Activated gamma-delta T cell treated with anti-CD3 and anti-CD28 coated beads, Interleukin-2, amount 50 U/mL, for 16 hours (primary cell): ENCODE measurements around the gene NUDT19.
"Not testable (repeated sequence)": the region's sequence is repeated elsewhere in the genome, so short reads cannot be mapped to it uniquely, and the experiment has no call there.

Experiments used
- DNase-seq: peaks from one replicate; pipeline ENCODE4 v3.0.0-alpha.2; 2020; ENCODE audit warnings: low read depth

NUDT19 gene

GRCh38 chr19:32691291-32691951 lies at the start of gene NUDT19:
TSS of gene NUDT19 (plus strand) at chr19:32691821. CDS start at chr19:32691961, 140 bp downstream.
- peak; percentile 58 for DNase-seq

DNA sequence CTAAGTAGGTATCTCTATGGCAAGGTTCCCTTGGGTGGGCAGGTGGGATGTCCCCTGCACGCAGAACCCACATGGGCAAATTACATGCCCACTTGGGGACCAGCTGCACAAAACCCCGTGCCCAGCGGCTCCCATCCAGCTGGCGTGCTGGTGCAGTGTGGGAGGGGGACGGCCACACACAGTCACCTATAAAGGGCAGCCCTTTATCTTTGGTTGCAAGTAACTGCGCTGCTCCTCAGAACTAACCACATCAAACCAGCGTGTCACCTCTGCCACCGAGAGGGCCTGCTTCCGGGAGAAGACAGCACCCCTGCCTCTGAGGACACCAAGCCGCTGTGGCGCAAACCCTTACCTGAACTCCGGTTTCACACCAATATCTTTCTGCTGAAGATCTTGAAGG lies 48.9 kb upstream of the NUDT19 start:
- peak; percentile 52 for DNase-seq

GRCh38 chr19:32646556-32646955 lies 45.1 kb upstream of the NUDT19 start:
- no peak for DNase-seq

DNA sequence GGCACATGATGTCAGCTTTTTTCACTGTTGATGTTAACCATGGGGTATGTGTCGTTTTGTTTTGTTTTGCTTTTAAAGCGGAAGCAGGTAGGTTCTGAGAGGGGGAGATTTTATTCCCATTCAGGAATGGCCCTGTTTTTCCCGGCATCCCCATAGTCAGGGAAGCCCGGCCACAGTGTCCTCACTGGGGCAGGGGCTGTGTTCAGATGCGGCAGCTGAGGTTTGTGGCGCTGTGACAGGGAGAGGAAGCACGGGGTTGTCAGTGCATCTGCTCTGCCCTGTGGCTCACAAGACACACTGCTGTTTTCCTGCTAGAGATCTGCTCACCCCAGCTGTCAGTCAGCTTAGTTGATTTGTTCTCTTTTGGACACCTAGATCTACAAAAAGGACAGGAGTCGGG lies 44.3 kb upstream of the NUDT19 start:
- DNase-seq = no peak

DNA sequence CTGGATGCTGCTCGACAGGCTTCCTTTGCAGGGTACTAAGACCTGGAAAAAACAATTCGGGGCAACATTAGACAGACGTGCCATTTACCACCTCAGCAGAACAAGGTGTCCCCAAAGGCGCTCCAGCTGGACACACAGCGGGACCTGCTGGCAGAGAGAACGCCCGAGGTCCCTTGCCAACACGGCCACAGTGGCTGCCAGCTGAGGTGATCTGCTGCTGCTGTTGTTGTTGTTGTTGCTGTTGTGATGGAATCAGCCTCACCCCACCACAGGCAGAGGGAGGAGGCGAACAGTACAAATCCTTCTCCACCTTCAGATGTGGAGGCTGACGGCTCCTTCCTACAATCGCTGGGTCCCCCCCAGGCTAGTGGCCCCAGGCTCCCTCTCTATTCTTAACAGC lies 41.9 kb upstream of the NUDT19 start:
- no peak for DNase-seq

DNA sequence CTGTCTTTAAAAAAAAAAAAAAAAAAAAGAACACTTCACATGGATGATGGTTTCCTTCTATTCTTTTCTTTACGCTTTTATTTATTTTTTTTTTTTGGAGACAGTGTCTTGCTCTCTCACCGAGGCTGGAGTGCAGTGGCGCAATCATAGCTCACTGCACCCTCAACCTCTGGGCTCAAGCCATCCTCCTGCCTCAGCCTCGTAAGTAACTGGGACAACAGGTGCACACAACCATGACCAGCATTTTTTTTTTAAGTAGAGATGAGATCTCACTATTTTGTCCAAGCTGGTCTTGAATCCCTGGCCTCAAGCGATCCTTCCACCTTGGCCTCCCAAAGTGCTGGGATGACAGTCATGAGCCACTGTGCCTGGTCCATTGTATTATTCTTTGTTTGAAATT lies 41.0 kb upstream of the NUDT19 start:
- DNase-seq = no peak

GRCh38 chr19:32651729-32652140 lies 39.9 kb upstream of the NUDT19 start:
- DNase-seq = no peak

DNA sequence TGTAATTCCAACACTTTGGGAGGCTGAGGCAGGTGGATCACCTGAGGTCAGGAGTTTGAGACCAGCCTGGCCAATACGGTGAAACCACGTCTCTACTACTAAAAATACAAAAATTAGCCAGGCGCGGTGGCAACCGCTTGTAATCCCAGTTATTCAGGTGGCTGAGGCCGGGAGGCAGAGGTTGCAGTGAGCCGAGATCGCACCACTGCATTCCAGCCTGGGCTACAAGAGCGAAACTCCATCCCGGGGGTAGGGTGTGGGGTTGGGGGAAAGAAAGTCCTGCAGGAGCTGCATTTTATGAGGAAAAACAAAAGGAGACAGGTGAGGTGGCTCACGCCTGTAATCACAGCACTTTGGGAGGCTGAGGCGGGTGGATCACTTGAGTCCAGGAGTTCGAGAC lies 39.3 kb upstream of the NUDT19 start:
- not testable (repeated sequence) for DNase-seq

- DNase-seq = no peak
These were observed 38.6 kb upstream of the NUDT19 start for GRCh38 chr19:32652894-32653598.

DNA sequence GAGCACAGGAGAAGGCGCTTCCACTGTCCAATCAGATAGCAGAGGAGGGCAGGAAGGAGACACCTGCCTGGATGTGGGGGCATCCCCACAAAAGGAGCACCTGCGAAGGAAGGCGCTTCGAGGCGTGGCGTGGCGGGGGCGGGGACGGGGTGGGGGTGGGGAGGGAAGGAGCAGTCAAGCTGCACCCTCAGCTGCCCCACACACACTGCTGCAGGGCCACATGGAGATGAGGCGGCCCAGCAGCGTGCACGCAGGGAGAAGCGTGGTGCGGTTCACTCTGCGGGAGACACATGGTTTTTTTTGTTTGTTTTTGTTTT lies 38.1 kb upstream of the NUDT19 start:
- DNase-seq = no peak

DNA sequence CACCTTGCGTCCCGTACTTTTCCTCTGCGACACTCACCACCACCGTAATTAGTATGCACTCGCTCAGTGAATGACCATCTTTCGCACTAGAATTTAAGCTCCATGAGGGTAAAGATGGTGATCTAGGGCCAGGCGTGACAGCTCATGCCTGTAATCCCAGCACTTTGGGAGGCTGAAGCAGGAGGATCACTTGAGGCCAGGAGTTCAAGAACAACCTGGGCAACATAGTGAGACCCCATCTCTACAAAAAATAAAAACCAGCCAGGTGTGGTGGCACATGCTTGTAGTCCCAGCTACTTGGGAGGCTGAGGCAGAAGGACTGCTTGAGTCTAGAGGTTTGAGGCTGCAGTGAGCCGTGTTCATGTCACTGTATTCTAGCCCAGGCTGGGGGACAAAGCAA lies 35.2 kb upstream of the NUDT19 start:
- not testable (repeated sequence) for DNase-seq

GRCh38 chr19:32658075-32658474 lies 33.5 kb upstream of the NUDT19 start:
- DNase-seq = no peak

GRCh38 chr19:32658527-32658926 lies 33.1 kb upstream of the NUDT19 start:
- DNase-seq = no peak

GRCh38 chr19:32661318-32661717 lies 30.3 kb upstream of the NUDT19 start:
- DNase-seq = no peak

DNA sequence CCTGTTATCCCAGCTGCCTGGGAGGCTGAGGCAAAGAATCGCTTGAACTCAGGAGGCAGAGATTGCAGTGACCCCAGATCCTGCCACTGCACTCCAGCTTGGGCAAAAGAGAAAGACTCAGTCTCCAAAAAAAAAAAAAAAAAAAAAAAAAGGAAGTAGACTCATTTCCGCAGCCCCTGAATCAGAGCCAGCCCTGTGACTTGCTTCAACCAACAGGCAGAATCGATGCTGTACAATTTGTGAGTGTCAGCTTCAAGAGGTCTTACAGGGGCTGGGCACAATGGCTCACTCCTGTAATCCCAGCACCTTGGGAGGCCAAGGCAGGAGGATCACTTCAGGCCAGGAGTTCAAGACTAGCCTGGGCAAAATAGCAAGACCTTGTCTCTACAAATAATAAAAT lies 29.4 kb upstream of the NUDT19 start:
- no peak for DNase-seq

DNA sequence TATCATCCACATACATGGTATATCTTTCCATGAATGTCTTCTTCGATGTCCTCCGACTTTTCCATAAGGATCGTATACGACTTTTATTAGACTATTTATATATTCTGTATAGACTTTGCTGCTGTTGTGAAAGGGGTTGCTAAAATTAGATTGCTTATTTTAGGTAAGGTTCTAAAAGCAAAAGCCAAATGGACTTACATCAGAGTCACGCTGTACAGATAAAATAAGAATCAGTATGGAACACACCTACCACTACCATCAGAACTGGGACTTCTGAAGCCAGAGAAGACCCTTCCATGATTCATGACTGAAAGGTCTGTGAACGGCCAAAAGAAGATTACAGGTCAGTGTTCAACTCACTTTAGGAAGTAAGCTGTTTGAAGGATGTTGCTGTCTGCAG lies 25.5 kb upstream of the NUDT19 start:
- no peak for DNase-seq

- no peak for DNase-seq
These were observed 22.3 kb upstream of the NUDT19 start for GRCh38 chr19:32669310-32669709.

DNA sequence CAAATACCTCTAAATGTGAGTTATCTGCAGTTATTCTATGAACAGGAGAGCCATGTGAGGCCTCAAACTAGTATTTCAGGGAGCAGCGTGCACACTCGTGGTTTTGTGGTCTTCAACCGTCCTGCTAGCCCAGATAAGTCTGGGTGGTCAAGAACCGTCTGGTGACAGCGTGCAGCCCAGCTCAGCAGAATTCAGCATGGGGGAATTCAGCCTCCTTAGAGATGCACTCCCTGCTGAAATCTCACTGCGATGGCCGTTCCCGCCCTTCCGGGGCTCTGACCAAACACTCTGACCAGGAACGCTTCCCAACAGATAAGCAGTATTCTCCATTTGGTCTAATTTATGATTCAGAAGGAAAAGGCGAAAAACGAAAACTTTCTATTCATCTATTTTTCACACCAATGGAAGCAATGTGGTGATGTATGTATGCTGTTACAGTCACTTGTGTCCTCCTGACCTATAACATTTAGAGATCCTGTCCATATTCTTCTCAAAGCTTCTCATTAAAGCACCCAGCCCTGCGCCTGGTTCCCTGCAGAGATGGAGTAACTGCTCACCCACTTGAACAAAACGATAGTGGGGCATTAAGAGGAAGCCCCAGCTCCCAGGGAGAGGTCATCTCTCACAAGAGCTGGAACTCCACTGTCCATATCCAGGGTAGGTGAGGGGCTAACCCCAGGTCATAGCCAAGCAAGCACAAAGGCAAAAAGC lies 19.6 kb upstream of the NUDT19 start:
- DNase-seq = no peak

GRCh38 chr19:32672841-32673240 lies 18.8 kb upstream of the NUDT19 start:
- no peak for DNase-seq

GRCh38 chr19:32673573-32673972 lies 18.0 kb upstream of the NUDT19 start:
- no peak for DNase-seq

GRCh38 chr19:32674153-32674930 lies 17.3 kb upstream of the NUDT19 start:
- DNase-seq = no peak

DNA sequence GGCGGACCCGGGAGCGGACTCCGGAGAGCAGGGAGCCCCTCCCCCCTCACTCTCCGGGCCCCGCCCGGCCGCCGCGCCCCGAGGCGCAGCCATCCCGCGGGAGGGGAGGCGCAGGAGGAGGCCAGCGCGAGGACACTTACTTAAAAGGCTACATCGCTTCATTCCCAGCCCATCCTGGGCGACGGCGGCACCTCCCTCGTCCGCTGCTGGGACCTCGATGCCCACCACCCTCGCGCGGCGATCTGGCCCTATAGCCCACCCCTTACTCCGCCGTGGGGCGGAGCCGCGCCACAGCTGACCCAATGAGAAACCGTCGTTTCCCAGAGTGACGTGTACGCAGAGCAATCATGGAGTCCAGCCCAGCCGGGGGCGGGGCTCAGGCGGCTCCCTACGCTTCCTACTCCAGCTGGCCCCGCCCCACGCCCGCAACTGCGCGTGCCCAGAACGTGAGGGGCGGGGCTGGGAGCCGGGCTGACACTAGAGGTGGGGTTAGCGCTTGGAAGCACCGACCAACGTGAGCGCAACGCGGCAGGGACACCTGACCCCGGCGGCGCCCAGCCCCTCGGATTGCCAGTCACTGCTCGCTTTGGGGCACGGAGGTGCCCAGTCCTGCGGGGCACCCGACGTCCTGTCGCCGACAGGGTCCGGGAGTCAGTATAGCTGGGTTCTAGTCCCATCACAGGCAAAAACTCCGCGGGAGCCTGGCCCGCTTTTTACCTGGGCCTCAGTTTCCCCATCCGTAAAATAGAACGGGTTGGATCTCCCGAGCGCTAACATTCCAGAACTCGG lies 16.5 kb upstream of the NUDT19 start, which contains the start of gene ANKRD27:
ANKRD27 (minus strand) TSS at position 250 of the 789 bp plus-strand sequence. CDS start 16,165 bp downstream, outside the sequence.
- DNase-seq = peak; percentile 97
